ENCODE measurements around the gene TFAP2D. TPM values are rescaled to one million over a fixed set of nuclear protein-coding genes. Genes with fewer than 3 reads are reported as not detected.

The TFAP2D gene
- total RNA-seq, result not detected in 3 replicates

DNA sequence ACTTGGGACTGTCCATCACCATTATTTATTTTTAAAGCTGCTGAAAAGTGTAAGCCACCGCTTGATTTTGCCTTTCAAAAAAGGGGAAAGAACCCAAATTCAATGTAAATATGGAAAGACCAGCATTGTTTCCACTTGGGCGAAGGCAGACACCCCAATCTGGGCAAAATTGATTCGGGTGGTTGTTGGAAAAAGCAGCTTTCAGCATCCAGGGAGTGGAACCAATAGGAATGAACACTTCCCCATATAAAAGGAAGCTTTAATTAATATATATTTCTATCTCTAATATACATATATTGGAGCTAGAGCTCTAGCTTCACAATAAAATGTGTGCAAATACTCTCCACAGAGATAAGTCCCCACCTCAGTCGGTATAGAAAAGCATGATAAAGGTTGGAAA lies at the start of gene TFAP2D:
Gene TFAP2D (plus strand): TSS at position 301 of the 400 bp plus-strand sequence. CDS start 530 bp downstream, outside the sequence.
- no peak within 1 kb of the TSS for H3K27ac Mint-ChIP-seq
- H3K9me3 Mint-ChIP-seq, result no peaks in the 10 kb centered on the region
- no peak within 1 kb of the TSS for H3K4me3 Mint-ChIP-seq
- peaks cover 4% of the 10 kb centered on the region for H3K4me1 Mint-ChIP-seq
- peaks cover 100% of the 10 kb centered on the region for H3K27me3 Mint-ChIP-seq (ENCODE audit: low read depth)
- TF ChIP-seq, protein P1, sequence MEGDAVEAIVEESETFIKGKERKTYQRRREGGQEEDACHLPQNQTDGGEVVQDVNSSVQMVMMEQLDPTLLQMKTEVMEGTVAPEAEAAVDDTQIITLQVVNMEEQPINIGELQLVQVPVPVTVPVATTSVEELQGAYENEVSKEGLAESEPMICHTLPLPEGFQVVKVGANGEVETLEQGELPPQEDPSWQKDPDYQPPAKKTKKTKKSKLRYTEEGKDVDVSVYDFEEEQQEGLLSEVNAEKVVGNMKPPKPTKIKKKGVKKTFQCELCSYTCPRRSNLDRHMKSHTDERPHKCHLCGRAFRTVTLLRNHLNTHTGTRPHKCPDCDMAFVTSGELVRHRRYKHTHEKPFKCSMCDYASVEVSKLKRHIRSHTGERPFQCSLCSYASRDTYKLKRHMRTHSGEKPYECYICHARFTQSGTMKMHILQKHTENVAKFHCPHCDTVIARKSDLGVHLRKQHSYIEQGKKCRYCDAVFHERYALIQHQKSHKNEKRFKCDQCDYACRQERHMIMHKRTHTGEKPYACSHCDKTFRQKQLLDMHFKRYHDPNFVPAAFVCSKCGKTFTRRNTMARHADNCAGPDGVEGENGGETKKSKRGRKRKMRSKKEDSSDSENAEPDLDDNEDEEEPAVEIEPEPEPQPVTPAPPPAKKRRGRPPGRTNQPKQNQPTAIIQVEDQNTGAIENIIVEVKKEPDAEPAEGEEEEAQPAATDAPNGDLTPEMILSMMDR (IDR thresholded peaks at IDR 0.05; ENCODE audit: unreplicated experiment), result no peak
- no peaks in the 10 kb centered on the region for H3K36me3 Mint-ChIP-seq
- no peak for DNase-seq (ENCODE audit: low spot score in 2 of 2, unreplicated experiment in 2 of 2)

DNA sequence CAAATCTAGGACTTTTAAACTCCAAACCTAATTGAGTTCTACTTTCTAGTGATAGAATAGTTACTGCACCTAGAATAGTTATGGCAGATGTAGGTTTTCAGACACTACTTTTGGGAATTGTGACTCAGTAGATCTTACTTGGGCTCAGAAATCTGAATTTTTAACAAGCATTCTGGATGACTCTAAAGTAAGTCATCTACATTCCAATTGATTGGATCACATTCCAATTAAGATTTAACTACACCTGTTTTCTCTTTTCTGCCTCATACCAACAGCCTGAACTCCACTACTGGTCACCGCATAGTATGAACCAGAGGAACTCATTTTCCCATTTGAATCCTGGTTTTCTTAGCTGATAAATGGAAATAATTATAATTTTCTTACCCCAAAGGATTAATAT lies 49.5 kb upstream of the TFAP2D start:
- Mint-ChIP-seq H3K4me3 (no peak overlapping the region), H3K36me3 (no peaks in the 10 kb centered on the region), H3K9me3 (no peaks in the 10 kb centered on the region), H3K27me3 (ENCODE audit: low read depth) (peaks cover 13% of the 10 kb centered on the region), H3K27ac (no peak overlapping the region), H3K4me1 (no peaks in the 10 kb centered on the region)
- no peak for DNase-seq (ENCODE audit: low spot score in 2 of 2, unreplicated experiment in 2 of 2)
- TF ChIP-seq, protein P1 (IDR thresholded peaks at IDR 0.05; ENCODE audit: unreplicated experiment), result no peak

DNA sequence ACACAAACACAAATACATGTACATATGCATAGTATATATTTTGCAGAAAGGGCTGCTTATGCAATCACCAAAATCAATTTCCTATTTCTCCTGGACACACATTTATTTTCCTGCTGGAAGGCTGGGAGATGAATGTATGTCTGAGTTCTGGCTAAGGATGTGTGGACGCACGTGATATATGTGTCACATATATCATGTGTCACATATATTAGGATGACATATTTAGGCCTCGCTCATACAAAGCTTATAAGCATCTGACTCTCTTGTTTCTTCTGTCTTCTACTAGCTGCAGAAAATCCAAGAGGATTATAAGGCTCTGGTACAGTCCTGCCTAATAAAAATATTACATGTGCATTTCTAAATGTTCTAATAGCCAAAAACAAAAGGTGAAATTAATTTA lies 47.2 kb upstream of the TFAP2D start:
- no peaks in the 10 kb centered on the region for H3K4me1 Mint-ChIP-seq
- no peak for DNase-seq (ENCODE audit: low spot score in 2 of 2, unreplicated experiment in 2 of 2)
- no peak overlapping the region for H3K4me3 Mint-ChIP-seq
- no peaks in the 10 kb centered on the region for H3K36me3 Mint-ChIP-seq
- H3K9me3 Mint-ChIP-seq, result no peaks in the 10 kb centered on the region
- no peak overlapping the region for H3K27ac Mint-ChIP-seq
- TF ChIP-seq, protein P1 (IDR thresholded peaks at IDR 0.05; ENCODE audit: unreplicated experiment), result no peak
- H3K27me3 Mint-ChIP-seq (ENCODE audit: low read depth), result peaks cover 22% of the 10 kb centered on the region

DNA sequence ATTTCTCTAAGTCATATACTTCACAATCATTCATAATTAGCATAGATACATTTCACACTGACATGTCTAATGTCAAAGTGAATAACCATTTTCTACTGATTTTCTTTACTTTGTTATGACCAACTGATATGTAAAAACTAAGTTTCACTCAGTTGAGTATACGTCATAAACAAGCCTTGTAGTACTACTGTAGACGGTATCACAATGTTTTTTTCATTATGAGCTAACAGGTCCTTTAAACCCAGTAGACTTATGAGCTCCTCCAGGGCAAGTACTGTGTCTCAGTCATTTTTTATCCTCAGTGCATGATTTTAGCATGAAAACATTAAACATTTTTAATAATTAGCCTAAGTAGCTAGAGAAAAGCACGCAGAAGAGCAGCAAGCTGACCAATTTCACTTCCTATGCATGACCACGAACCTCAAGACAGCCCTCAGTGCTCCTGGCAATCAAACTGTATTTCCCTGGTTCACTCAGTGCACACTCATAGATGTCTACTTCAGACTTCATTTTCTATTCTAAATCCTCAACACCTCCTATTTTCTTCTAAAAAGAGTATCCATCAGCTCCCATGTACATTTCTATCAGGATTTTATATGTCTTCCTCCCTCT lies 32.0 kb upstream of the TFAP2D start:
- DNase-seq (ENCODE audit: low spot score in 2 of 2, unreplicated experiment in 2 of 2), result no peak
- Mint-ChIP-seq H3K9me3 (no peaks in the 10 kb centered on the region), H3K4me3 (no peak overlapping the region), H3K36me3 (no peaks in the 10 kb centered on the region), H3K4me1 (no peaks in the 10 kb centered on the region), H3K27ac (no peak overlapping the region), H3K27me3 (ENCODE audit: low read depth) (peaks cover 34% of the 10 kb centered on the region)
- TF ChIP-seq, protein P1 (IDR thresholded peaks at IDR 0.05; ENCODE audit: unreplicated experiment), result no peak

DNA sequence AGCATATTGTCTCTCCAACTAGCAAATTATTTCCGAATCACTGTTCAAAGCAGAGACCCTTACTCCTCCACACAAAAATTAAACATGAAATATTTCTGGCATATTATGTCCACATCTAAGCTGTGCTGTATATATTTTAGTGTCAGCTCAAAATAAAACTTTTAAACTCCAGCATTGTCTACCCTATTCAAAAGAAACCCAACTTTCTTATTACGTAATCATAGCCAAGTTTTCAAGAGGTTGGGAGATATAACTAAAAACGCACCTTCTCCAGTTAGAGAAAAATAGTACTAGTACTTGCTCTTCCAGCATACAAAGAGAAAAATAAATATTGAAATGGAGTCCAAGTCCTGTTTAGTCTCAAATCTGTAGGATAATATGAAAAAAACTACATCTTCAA lies 24.1 kb upstream of the TFAP2D start:
- H3K27ac Mint-ChIP-seq, result no peak overlapping the region
- TF ChIP-seq, protein P1 (IDR thresholded peaks at IDR 0.05; ENCODE audit: unreplicated experiment), result no peak
- no peak for DNase-seq (ENCODE audit: low spot score in 2 of 2, unreplicated experiment in 2 of 2)
- no peaks in the 10 kb centered on the region for H3K4me1 Mint-ChIP-seq
- no peak overlapping the region for H3K4me3 Mint-ChIP-seq
- no peaks in the 10 kb centered on the region for H3K36me3 Mint-ChIP-seq
- no peaks in the 10 kb centered on the region for H3K9me3 Mint-ChIP-seq
- peaks cover 54% of the 10 kb centered on the region for H3K27me3 Mint-ChIP-seq (ENCODE audit: low read depth)
